ENCODE measurements around the gene CHRNG.

Gene CHRNG

DNA sequence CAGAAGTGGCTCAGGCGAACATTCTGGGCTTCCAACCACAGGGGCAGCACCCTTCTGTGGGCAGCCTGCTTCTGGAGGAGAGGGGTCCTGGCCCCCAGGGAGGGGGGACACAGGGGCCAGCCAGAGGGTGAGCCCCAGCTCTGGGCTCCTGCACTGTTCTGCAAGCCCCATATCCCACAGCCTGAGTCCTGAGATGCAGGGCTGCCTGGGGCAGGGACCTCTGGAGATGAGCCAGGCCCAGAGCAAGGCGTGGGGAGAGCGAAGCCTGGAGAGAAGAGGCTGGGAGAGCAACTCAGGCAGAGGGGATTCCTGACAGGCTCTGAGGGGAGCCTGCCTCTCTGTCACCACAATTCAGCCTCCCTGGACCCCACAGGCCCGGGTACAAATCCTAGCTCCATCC is 32.8 kb upstream of the CHRNG start:
- no peak for DNase-seq

GRCh38 chr2:232508251-232508650 is 31.2 kb upstream of the CHRNG start:
- DNase-seq, result no peak

DNA sequence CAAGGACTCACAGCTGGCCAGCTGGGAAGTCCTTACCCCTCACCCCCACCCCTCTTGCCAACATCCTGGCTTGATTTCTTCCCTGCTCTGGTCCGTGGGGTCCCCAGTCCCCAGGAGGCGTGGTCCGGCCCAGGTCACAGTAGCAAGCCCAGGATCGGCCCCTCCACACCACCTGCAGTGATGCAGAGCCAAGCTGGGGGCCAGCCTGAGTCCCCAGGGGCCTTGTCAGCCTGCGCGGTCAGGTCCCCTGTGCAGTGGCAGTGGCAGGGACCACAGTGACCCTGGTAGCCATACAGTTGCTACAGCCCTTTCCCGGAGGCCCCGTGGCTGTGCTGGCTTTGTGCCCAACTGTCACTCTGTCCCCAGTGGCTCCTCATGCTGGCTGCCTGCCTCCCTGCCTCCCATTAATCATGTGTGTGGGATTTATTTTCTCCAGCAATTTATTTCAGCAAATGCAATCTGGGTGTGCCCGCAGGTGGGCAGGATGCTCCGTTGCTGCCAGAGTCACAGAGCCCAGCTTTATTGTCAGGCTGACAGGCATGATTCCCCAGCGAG is 28.1 kb upstream of the CHRNG start:
- no peak for DNase-seq

DNA sequence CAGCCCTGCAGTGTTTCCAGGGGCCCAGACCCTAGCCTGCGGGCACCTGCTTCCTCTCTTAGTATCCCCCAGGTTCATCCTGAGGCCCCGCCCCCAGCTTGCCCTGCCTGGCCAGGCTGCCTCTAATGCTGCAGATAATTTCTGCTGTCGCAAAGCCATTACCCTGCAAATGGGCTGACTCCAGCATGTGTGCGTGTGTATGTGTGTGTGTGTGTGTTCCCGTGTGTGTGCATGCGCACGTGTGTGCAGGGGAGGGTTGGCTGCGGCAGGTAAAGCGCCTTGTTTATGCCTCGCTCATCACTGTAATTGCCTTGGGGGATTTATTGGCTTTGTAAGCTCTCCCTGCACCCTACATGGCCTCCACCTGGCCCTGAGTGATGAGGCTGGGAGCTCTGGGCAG is 26.9 kb upstream of the CHRNG start:
- peak; percentile 77 for DNase-seq

GRCh38 chr2:232513353-232513752 is 26.1 kb upstream of the CHRNG start:
- DNase-seq, result no peak

DNA sequence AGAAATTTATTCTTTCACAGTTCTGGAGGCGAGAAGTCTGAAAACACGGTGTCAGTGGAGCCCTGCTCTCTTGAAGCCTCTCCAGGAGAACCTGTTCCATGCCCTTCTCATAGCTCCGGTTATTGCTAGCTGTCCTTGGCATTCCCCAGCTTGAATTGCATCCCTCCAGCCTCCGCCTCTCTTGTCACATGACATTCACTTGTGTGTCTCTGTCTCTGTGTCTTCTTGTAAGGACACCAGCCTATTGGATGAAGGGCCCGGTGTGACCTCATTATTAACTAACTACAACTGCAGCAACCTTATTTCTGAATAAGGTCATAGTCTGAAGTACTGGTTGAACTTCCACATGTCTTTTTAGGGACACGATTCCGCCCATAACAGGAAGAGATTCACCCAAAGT is 23.9 kb upstream of the CHRNG start:
- no peak for DNase-seq

- no peak for DNase-seq
Observed at GRCh38 chr2:232516551-232516950, 22.9 kb upstream of the CHRNG start.

- DNase-seq, result no peak
Observed at GRCh38 chr2:232518844-232519243, 20.6 kb upstream of the CHRNG start.

DNA sequence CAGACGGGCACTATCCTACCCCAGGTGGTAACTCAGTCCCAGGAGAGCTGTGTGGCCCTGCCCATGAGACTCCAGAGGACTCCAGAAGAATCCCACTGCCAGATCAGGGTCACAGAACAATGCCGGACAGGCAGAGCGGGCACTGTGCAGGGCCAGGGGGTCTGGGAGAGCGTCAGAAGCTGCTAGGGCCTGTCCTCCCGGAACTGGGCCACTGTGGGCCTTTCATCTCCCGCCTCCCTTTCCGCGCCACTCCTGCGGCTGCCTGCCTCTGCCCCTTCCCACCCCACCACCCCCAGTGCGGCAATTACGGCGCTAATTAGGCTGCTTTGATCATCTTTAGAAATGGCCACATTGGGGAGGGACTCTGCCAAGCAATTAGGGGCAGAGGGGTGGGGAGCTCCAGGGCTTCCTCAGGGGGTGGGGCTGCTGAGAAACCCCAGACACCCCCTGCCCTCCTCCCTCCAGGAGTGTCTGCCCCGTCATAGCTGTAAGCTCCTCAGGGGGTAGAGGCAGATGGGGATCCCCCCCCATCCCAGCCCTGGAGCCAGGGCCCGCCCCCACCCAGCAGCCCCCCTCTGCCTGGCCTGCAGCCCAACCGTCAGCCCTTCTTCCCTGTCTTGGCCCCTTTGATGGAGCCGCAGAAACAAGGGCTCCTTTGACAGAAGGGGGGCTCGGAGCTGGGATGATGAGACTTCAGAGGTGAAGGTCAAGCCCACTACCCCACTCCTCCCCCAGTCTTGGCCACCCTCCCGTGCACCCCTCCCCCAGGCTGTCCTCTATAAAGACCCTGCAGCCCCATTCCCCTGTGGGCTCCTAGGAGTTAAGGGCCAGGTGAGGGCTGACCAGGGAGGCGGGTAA is 19.7 kb upstream of the CHRNG start, which contains the start of gene PRSS56:
TSS of gene PRSS56 (plus strand) at position 808 of the 858 bp plus-strand sequence. CDS start 211 bp downstream, outside the sequence.
- peak; percentile 80 for DNase-seq

GRCh38 chr2:232520489-232520888 is 19.0 kb upstream of the CHRNG start:
- DNase-seq, result no peak

DNA sequence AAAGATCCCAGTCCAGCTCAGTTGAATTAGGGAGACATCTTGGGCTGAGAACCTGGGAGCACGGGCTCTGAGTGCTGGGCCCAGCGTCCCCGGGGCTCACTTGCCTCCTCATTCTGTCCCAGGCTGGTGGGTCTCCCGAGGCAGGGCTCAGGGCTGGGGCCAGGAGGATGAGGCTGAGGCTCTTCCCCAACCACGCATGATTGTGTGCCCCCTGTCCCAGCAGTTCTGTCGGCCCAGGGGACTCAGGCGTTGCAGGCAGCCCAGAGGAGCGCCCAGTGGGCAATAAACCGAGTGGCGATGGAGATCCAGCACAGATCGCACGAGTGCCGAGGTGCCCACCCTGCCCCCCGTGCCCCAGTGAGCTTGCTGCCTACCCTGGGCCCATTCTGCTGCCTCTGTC is 18.4 kb upstream of the CHRNG start:
- DNase-seq, result no peak

DNA sequence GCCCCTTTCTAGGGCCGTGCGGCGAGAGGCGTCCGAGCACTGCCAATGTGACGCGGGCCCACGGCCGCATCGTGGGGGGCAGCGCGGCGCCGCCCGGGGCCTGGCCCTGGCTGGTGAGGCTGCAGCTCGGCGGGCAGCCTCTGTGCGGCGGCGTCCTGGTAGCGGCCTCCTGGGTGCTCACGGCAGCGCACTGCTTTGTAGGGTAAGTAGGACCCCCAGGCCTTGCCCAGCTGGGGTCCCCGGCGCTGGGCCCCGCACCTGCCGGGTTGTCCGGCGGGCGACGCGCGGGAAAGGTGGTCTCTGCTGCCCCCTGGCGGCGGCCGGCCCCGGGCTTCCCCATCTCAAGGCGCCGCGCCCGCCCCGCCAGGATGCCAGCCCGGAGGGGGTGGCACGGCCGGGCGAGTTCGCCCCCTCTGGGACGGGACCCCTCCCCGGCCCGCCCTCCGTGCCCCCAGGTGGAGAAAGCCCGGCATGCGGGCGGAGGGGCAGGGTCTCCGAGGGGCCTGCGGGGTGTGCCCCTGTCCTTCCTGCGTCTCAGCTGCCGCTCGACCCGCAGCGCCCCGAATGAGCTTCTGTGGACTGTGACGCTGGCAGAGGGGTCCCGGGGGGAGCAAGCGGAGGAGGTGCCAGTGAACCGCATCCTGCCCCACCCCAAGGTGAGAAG is 17.4 kb upstream of the CHRNG start:
- DNase-seq, result peak; percentile 89

GRCh38 chr2:232522623-232523401 is 16.7 kb upstream of the CHRNG start:
- DNase-seq, result no peak

- DNase-seq, result no peak
Observed at GRCh38 chr2:232523402-232523681, 16.1 kb upstream of the CHRNG start.

GRCh38 chr2:232523682-232524597 is 15.6 kb upstream of the CHRNG start:
- DNase-seq, result peak; percentile 81

- no peak for DNase-seq
Observed at GRCh38 chr2:232524771-232525170, 14.7 kb upstream of the CHRNG start.

GRCh38 chr2:232525199-232525598 is 14.3 kb upstream of the CHRNG start:
- DNase-seq, result no peak

GRCh38 chr2:232525791-232526371 is 13.6 kb upstream of the CHRNG start, which contains the start of gene CHRND:
CHRND (plus strand) TSS chr2:232526160; CDS start chr2:232526216, 56 bp downstream.
- peak; percentile 54 for DNase-seq

GRCh38 chr2:232526372-232526941 is 13.0 kb upstream of the CHRNG start:
- peak; percentile 53 for DNase-seq

DNA sequence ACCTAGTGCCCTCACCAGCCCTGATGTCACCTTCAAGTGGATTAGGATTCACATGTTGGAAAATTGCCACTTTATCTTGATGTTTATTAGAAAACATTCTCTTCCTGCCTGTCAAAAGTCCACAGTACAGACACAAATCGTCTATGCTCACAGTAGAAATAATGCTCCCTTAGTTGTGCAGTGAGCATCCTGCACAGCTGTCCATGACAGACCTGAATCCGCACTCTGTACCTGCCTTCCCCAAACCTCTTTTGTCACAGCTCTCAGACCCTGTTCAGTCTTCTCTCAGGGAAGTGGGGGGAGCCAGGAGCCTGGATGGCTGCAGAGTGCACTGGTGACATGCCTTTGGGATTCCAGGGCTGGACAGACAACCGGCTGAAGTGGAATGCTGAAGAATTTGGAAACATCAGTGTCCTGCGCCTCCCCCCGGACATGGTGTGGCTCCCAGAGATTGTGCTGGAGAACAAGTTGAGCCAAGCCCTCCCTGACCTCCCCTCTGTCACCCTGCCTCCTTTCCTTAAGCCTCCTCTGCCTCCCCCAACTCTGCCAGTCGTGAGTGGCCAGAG is 11.5 kb upstream of the CHRNG start:
- DNase-seq, result no peak
